Trophoblast cell (in vitro differentiated cells and primary cell): ENCODE data around the gene TRIM9.

Source experiments
- DNase-seq, 2 donors: peaks; one replicate each; pipeline ENCODE4 v3.0.0-alpha.2; 2016
- H2AFZ ChIP-seq: 2 replicates; pipeline ENCODE4 v1.6.1; 2013; ENCODE audit warnings: low read length, moderate library complexity, mild to moderate bottlenecking; ENCODE audit not compliant: insufficient read depth, poor library complexity
- H2AK5ac ChIP-seq: 2 replicates; pipeline ENCODE4 v1.6.1; 2013; ENCODE audit warnings: mild to moderate bottlenecking, low read length
- H2BK120ac ChIP-seq: 2 replicates; pipeline ENCODE4 v1.6.1; 2013; ENCODE audit warnings: low read length, mild to moderate bottlenecking, moderate library complexity; ENCODE audit not compliant: insufficient read depth, poor library complexity
- H2BK12ac ChIP-seq: 2 replicates; pipeline ENCODE4 v1.6.1; 2013; ENCODE audit warnings: mild to moderate bottlenecking, low read length, moderate library complexity
- H2BK5ac ChIP-seq: 2 replicates; pipeline ENCODE4 v1.6.1; 2013; ENCODE audit warnings: low read length, low read depth, moderate library complexity, mild to moderate bottlenecking; ENCODE audit not compliant: poor library complexity
- H3K14ac ChIP-seq: 2 replicates; pipeline ENCODE4 v1.6.1; 2013; ENCODE audit warnings: mild to moderate bottlenecking, low read length
- H3K18ac ChIP-seq: 2 replicates; pipeline ENCODE4 v1.6.1; 2013; ENCODE audit warnings: mild to moderate bottlenecking, low read length
- H3K23ac ChIP-seq: 2 replicates; pipeline ENCODE4 v1.6.1; 2013; ENCODE audit warnings: low read length
- H3K27ac ChIP-seq: 2 replicates; pipeline ENCODE4 v1.5.1; 2013; ENCODE audit warnings: low read depth, mild to moderate bottlenecking, inconsistent platforms, low read length, moderate library complexity
- H3K27me3 ChIP-seq: 2 replicates; pipeline ENCODE4 v1.6.1; 2013; ENCODE audit warnings: inconsistent platforms, mild to moderate bottlenecking, low read length, moderate library complexity; ENCODE audit not compliant: insufficient read depth
- H3K36me3 ChIP-seq, 2 experiments: 1 replicate in 1 of 2; 2 replicates in 1 of 2; pipeline ENCODE4 v1.6.1; 2013; ENCODE audit warnings: low read length in 2 of 2, mild to moderate bottlenecking in 2 of 2, moderate library complexity in 1 of 2; ENCODE audit not compliant: insufficient read depth in 2 of 2, control insufficient read depth in 1 of 2
- H3K4ac ChIP-seq: 2 replicates; pipeline ENCODE4 v1.6.1; 2013; ENCODE audit warnings: low read depth, mild to moderate bottlenecking, low read length, moderate library complexity
- H3K4me1 ChIP-seq, 2 experiments: 1 replicate in 1 of 2; 2 replicates in 1 of 2; pipeline ENCODE4 v1.6.1; 2013; ENCODE audit warnings: low read length in 2 of 2, mild to moderate bottlenecking in 2 of 2, moderate library complexity in 1 of 2; ENCODE audit not compliant: insufficient read depth in 2 of 2, control insufficient read depth in 1 of 2
- H3K4me2 ChIP-seq: 2 replicates; pipeline ENCODE4 v1.6.1; 2013; ENCODE audit warnings: inconsistent platforms, mild to moderate bottlenecking, low read length, moderate library complexity
- H3K4me3 ChIP-seq: 2 replicates; pipeline ENCODE4 v1.5.1; 2013; ENCODE audit warnings: mild to moderate bottlenecking, low read depth, low read length, inconsistent platforms
- H3K79me1 ChIP-seq: one replicate; pipeline ENCODE4 v1.6.1; 2013; ENCODE audit warnings: low read length
- H3K79me2 ChIP-seq: 2 replicates; pipeline ENCODE4 v1.6.1; 2013; ENCODE audit warnings: low read length, mild to moderate bottlenecking; ENCODE audit not compliant: control insufficient read depth, insufficient read depth, poor library complexity
- H3K9ac ChIP-seq: 2 replicates; pipeline ENCODE4 v1.6.1; 2013; ENCODE audit warnings: mild to moderate bottlenecking, low read length
- H3K9me3 ChIP-seq: 2 replicates; pipeline ENCODE4 v1.6.1; 2013; ENCODE audit warnings: low read depth, mild to moderate bottlenecking, control low read depth, inconsistent platforms, low read length; ENCODE audit not compliant: insufficient read depth
- H4K12ac ChIP-seq: 2 replicates; pipeline ENCODE4 v1.6.1; 2013; ENCODE audit warnings: low read depth, mild to moderate bottlenecking, low read length, moderate library complexity
- H4K8ac ChIP-seq: 2 replicates; pipeline ENCODE4 v1.6.1; 2013; ENCODE audit warnings: low read depth, mild to moderate bottlenecking, low read length, moderate library complexity
- H4K91ac ChIP-seq: one replicate; pipeline ENCODE4 v1.6.1; 2013; ENCODE audit warnings: low read depth, mild to moderate bottlenecking, low read length, moderate library complexity
- WGBS: extraction: QIAGEN DNeasy Blood & Tissue Kit; methylation state at CpG from one replicate; pipeline ENCODE4 v1.1.7; 2013; ENCODE audit warnings: missing lambda C conversion rate; ENCODE audit not compliant: insufficient read length, insufficient coverage; ENCODE audit errors: extremely low coverage; 5-methylcytosine and 5-hydroxymethylcytosine counted together

TRIM9 gene

GRCh38 chr14:50953502-50953901, 141.4 kb downstream of the TRIM9 start:
- H3K79me2 ChIP-seq, result no peaks in the 10 kb centered on the region
- H3K9ac ChIP-seq, result no peak overlapping the region
- no peak for DNase-seq
- H2AK5ac ChIP-seq, result no peak overlapping the region
- H2AFZ ChIP-seq, result no peak overlapping the region
- H3K27me3 ChIP-seq, result no peaks in the 10 kb centered on the region
- no peak overlapping the region for H3K27ac ChIP-seq
- no peak overlapping the region for H3K4ac ChIP-seq
- no CpG with 5 or more reads among the region's 1 CpG for WGBS
- H4K8ac ChIP-seq, result no peak overlapping the region
- no peak overlapping the region for H3K4me3 ChIP-seq
- H3K18ac ChIP-seq, result no peak overlapping the region
- no peak overlapping the region for H3K23ac ChIP-seq
- no peak overlapping the region for H2BK12ac ChIP-seq
- H3K4me2 ChIP-seq, result no peak overlapping the region
- H3K36me3 ChIP-seq, result no peaks in the 10 kb centered on the region
- H3K9me3 ChIP-seq, result peaks cover 1% of the 10 kb centered on the region
- H3K79me1 ChIP-seq, result no peaks in the 10 kb centered on the region
- no peak overlapping the region for H4K91ac ChIP-seq
- H3K14ac ChIP-seq, result no peak overlapping the region
- H2BK5ac ChIP-seq, result no peak overlapping the region
- no peak overlapping the region for H2BK120ac ChIP-seq
- peaks cover 4 to 6% of the 10 kb centered on the region in 2 experiments for H3K4me1 ChIP-seq
- H4K12ac ChIP-seq, result no peak overlapping the region

GRCh38 chr14:50951032-50951431, 143.9 kb downstream of the TRIM9 start:
- Histone ChIP-seq H3K18ac (no peak overlapping the region), H2BK12ac (no peak overlapping the region), H3K27ac (no peak overlapping the region), H3K27me3 (no peaks in the 10 kb centered on the region), H3K23ac (no peak overlapping the region), H2BK120ac (no peak overlapping the region), H3K79me2 (no peaks in the 10 kb centered on the region), H4K91ac (no peak overlapping the region), H3K9ac (no peak overlapping the region), H3K4me1 (peaks cover 4 to 6% of the 10 kb centered on the region in 2 experiments), H3K4ac (no peak overlapping the region), H2AK5ac (no peak overlapping the region), H2BK5ac (no peak overlapping the region), H4K8ac (no peak overlapping the region), H3K36me3 (no peaks in the 10 kb centered on the region), H3K4me3 (no peak overlapping the region), H4K12ac (no peak overlapping the region), H3K14ac (no peak overlapping the region), H3K9me3 (peaks cover 3% of the 10 kb centered on the region), H3K4me2 (no peak overlapping the region), H3K79me1 (no peaks in the 10 kb centered on the region), H2AFZ (no peak overlapping the region)
- DNase-seq, result no peak
- WGBS, result no CpG with 5 or more reads among the region's 6 CpGs

GRCh38 chr14:50948205-50948604, 146.7 kb downstream of the TRIM9 start:
- H3K79me1 ChIP-seq, result peaks cover 6% of the 10 kb centered on the region
- no peak overlapping the region for H3K18ac ChIP-seq
- no peak overlapping the region for H2BK12ac ChIP-seq
- H3K4me2 ChIP-seq, result no peak overlapping the region
- no peak overlapping the region for H2AK5ac ChIP-seq
- no peak overlapping the region for H3K9ac ChIP-seq
- H4K8ac ChIP-seq, result no peak overlapping the region
- H3K4me1 ChIP-seq, result peaks cover 0 to 12% of the 10 kb centered on the region in 2 experiments
- no peak overlapping the region for H2BK5ac ChIP-seq
- no peak for DNase-seq
- no peak overlapping the region for H4K12ac ChIP-seq
- H2BK120ac ChIP-seq, result no peak overlapping the region
- no peaks in the 10 kb centered on the region for H3K27me3 ChIP-seq
- H2AFZ ChIP-seq, result no peak overlapping the region
- no peak overlapping the region for H3K23ac ChIP-seq
- H3K27ac ChIP-seq, result no peak overlapping the region
- WGBS, result no CpG with 5 or more reads among the region's 2 CpGs
- no peak overlapping the region for H3K4ac ChIP-seq
- H4K91ac ChIP-seq, result no peak overlapping the region
- no peak overlapping the region for H3K14ac ChIP-seq
- no peaks in the 10 kb centered on the region for H3K36me3 ChIP-seq
- no peak overlapping the region for H3K4me3 ChIP-seq
- peaks cover 2% of the 10 kb centered on the region for H3K79me2 ChIP-seq
- peaks cover 6% of the 10 kb centered on the region for H3K9me3 ChIP-seq

- H3K4me3 ChIP-seq, result no peak overlapping the region
- H3K36me3 ChIP-seq, result no peaks in the 10 kb centered on the region
- no peak overlapping the region for H2BK5ac ChIP-seq
- no peak overlapping the region for H2BK120ac ChIP-seq
- H3K18ac ChIP-seq, result no peak overlapping the region
- H4K91ac ChIP-seq, result no peak overlapping the region
- no peak overlapping the region for H3K4me2 ChIP-seq
- H3K27me3 ChIP-seq, result no peaks in the 10 kb centered on the region
- peaks cover 2% of the 10 kb centered on the region for H3K79me2 ChIP-seq
- H3K4ac ChIP-seq, result no peak overlapping the region
- no peak overlapping the region for H3K9ac ChIP-seq
- H2AFZ ChIP-seq, result no peak overlapping the region
- H3K23ac ChIP-seq, result no peak overlapping the region
- peaks cover 6% of the 10 kb centered on the region for H3K79me1 ChIP-seq
- peaks cover 0 to 14% of the 10 kb centered on the region in 2 experiments for H3K4me1 ChIP-seq
- no peak overlapping the region for H3K14ac ChIP-seq
- no peak overlapping the region for H4K12ac ChIP-seq
- no CpG with 5 or more reads among the region's 4 CpGs for WGBS
- H2BK12ac ChIP-seq, result no peak overlapping the region
- no peak overlapping the region for H4K8ac ChIP-seq
- DNase-seq, result no peak
- H2AK5ac ChIP-seq, result no peak overlapping the region
- H3K9me3 ChIP-seq, result peaks cover 6% of the 10 kb centered on the region
- H3K27ac ChIP-seq, result no peak overlapping the region
These were observed 147.5 kb downstream of the TRIM9 start for GRCh38 chr14:50947446-50947845.
